ENCODE measurements around the gene FXYD5. TPM values are rescaled to one million over a fixed set of nuclear protein-coding genes. Genes with fewer than 3 reads are reported as not detected.

The FXYD5 gene
- total and polyA plus RNA-seq, 10 of the 15 experiments (the other 5 are each of a cell fraction or from before 2014, with no cell fraction given) = 30.0 to 159 (median 93.9) TPM

DNA sequence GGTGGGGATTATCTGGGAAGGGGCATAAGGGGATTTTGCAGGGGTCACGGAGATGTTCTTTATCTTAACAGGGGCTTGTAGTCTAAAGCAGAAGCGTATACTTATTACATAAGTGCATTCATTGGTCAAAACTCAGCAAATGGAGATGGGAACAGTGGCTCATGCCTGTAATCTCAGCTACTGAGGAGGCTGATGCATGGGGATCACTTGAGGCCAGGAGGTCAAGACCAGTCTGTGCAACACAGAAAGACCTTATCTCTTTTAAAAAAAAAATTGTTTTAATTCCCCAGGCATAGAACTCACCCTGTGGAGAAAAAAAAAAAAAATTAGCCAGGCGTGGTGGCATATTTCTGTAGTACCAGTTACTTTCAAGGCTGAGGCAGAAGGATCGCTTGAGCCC lies 55.1 kb downstream of the FXYD5 start:
- ATAC-seq (no peak), DNase-seq (ENCODE audit: low read depth, low spot score) (no peak), FAIRE-seq (no peak)
- no peaks in the 10 kb centered on the region for H3K36me3 ChIP-seq (ENCODE audit: control insufficient read depth in 2 of 2, insufficient read depth in 2 of 2, low read length in 1 of 2)
- ChIA-PET CTCF (no interaction called here), SMC1A (ENCODE audit: uncharacterized antibody, unreplicated experiment) (no interaction called here), POLR2A (no interaction called here), RAD21 (ENCODE audit: unreplicated experiment) (no interaction called here)
- peaks cover 61% of the 10 kb centered on the region for H3K4me1 ChIP-seq (ENCODE audit: control insufficient read depth, insufficient read depth, low read length)
- H3K9ac ChIP-seq (ENCODE audit: control insufficient read depth, insufficient read depth, low read length) = no peak overlapping the region
- 70% methylated on average over 4 of the region's 4 CpGs for WGBS (ENCODE audit: insufficient coverage, insufficient replicate concordance, low lambda C conversion rate, missing lambda C conversion rate)
- no peak overlapping the region for H3K4me2 ChIP-seq (ENCODE audit: control insufficient read depth, insufficient read depth)
- TF ChIP-seq, protein P1, sequence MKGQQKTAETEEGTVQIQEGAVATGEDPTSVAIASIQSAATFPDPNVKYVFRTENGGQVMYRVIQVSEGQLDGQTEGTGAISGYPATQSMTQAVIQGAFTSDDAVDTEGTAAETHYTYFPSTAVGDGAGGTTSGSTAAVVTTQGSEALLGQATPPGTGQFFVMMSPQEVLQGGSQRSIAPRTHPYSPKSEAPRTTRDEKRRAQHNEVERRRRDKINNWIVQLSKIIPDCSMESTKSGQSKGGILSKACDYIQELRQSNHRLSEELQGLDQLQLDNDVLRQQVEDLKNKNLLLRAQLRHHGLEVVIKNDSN (IDR thresholded peaks at IDR 0.05; ENCODE audit: borderline replicate concordance, extremely low read length, insufficient read depth, low read depth, low read length) = no peak
- H3K27me3 ChIP-seq (replicated peaks in 1 of 2; ENCODE audit: control insufficient read depth in 2 of 2, insufficient read depth in 2 of 2, low read length in 1 of 2) = no peaks in the 10 kb centered on the region
- intact Hi-C loops (cut with micrococcal nuclease; ENCODE audit: unreplicated experiment) = loop anchor here (5.0 kb wide), 1 partner anchor 52 kb away; no protein-coding TSS in a partner anchor
- in situ Hi-C loops (cut with MboI) = no loop called here
- no peaks in the 10 kb centered on the region for H4K20me1 ChIP-seq (ENCODE audit: control insufficient read depth, insufficient read depth)
- H3K9me3 ChIP-seq (replicated peaks; ENCODE audit: control insufficient read depth, insufficient read depth, low read length) = no peaks in the 10 kb centered on the region
- no peaks in the 10 kb centered on the region for H3K79me2 ChIP-seq (ENCODE audit: control insufficient read depth, insufficient read depth, low read length)
- no peak overlapping the region for H2AFZ ChIP-seq (ENCODE audit: control insufficient read depth, low read depth, low read length)
- H3K27ac ChIP-seq (ENCODE audit: control insufficient read depth, insufficient read depth) = no peak overlapping the region
- H3K4me3 ChIP-seq = no peak overlapping the region
- BruUV-seq (replicated peaks) = no TSS peak

DNA sequence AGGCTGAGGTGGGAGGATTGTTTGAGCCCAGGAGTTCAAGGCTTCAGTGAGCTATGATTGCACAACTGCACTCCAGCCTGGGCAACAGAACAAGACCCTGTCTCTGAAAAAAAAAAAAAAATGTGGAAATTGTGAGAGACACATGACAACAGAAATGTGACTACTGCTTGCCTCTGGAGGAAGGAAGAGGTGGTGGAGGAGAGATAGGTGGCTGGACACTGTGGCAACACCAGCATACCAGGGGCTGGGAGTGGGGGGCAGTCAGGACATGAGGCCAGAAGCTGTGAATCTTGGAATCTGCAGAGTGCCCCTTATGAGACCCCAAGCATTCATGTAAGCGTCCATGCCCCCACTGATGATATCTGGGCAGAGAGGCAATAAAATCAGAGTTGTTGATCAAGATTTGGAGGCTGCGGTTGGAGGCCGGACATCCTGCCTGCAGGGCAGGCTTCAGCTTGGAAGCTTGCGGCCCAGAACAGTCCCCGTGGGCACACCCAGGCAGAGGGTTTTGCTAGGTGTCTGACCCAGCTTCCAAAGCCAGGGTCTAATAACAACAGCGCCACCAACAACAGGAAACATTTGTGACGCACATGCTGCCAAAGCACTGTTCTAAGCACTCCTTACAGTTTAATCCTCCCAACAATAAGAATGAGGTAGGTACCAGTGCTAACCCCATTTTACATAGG lies 57.2 kb downstream of the FXYD5 start:
- no peaks in the 10 kb centered on the region for H4K20me1 ChIP-seq (ENCODE audit: control insufficient read depth, insufficient read depth)

More for the DNA sequence above, 57.2 kb downstream of the FXYD5 start:
- no peaks in the 10 kb centered on the region; the same call in 2 of the 3 replicates for H3K9me3 ChIP-seq (replicated peaks; ENCODE audit: control insufficient read depth, insufficient read depth, low read length)
- in situ Hi-C loops (cut with MboI) = no loop called here
- ATAC-seq (no peak), FAIRE-seq (no peak), DNase-seq (ENCODE audit: low read depth, low spot score) (no peak)
- SMC1A ChIA-PET (ENCODE audit: uncharacterized antibody, unreplicated experiment) = interaction anchor here (0.9 to 1.1 kb wide), 2 partner anchors 40 to 50 kb away, joined by 3 to 4 read pairs; no protein-coding TSS in a partner anchor
- CTCF ChIA-PET = interaction anchor here (1.1 to 1.4 kb wide), 3 partner anchors 39 to 70 kb away, joined by 3 to 5 read pairs (median 3); no protein-coding TSS in a partner anchor
- intact Hi-C loops (cut with micrococcal nuclease; ENCODE audit: unreplicated experiment) = no loop called here
- RAD21 ChIA-PET (ENCODE audit: unreplicated experiment) = interaction anchor here (1.4 kb wide), 1 partner anchor 70 kb away, joined by 5 read pairs; no protein-coding TSS in a partner anchor
- peak overlapping the region; percentile 2 for H2AFZ ChIP-seq (ENCODE audit: control insufficient read depth, low read depth, low read length)
- POLR2A ChIA-PET = no interaction called here
- H3K4me3 ChIP-seq = no peak overlapping the region
- no TSS peak for BruUV-seq (replicated peaks)
- TF ChIP-seq ZNF24 (IDR thresholded peaks at IDR 0.05) (no peak), BACH1 (IDR thresholded peaks at IDR 0.05; ENCODE audit: borderline replicate concordance) (no peak), HDAC2 (IDR thresholded peaks at IDR 0.05) (no peak), EED (IDR thresholded peaks at IDR 0.05; ENCODE audit: low read depth) (no peak), RUNX3 (IDR thresholded peaks at IDR 0.05; ENCODE audit: low read length) (peak; percentile 27; the same call in 1 of the 2 replicates), PAX8 (IDR thresholded peaks at IDR 0.05) (no peak), MTA2 (IDR thresholded peaks at IDR 0.05; ENCODE audit: low read depth) (no peak)
- TF ChIP-seq, protein P2, sequence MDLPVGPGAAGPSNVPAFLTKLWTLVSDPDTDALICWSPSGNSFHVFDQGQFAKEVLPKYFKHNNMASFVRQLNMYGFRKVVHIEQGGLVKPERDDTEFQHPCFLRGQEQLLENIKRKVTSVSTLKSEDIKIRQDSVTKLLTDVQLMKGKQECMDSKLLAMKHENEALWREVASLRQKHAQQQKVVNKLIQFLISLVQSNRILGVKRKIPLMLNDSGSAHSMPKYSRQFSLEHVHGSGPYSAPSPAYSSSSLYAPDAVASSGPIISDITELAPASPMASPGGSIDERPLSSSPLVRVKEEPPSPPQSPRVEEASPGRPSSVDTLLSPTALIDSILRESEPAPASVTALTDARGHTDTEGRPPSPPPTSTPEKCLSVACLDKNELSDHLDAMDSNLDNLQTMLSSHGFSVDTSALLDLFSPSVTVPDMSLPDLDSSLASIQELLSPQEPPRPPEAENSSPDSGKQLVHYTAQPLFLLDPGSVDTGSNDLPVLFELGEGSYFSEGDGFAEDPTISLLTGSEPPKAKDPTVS (IDR thresholded peaks at IDR 0.05; ENCODE audit: low read depth, low read length) = no peak
- H3K4me1 ChIP-seq (ENCODE audit: control insufficient read depth, insufficient read depth, low read length) = peaks cover 45% of the 10 kb centered on the region
- WGBS (ENCODE audit: insufficient coverage, insufficient replicate concordance, low lambda C conversion rate, missing lambda C conversion rate) = 49% methylated on average over 7 of the region's 7 CpGs
- no peak overlapping the region for H3K9ac ChIP-seq (ENCODE audit: control insufficient read depth, insufficient read depth, low read length)
- no peaks in the 10 kb centered on the region for H3K36me3 ChIP-seq (ENCODE audit: control insufficient read depth in 2 of 2, insufficient read depth in 2 of 2, low read length in 1 of 2)
- H3K4me2 ChIP-seq (ENCODE audit: control insufficient read depth, insufficient read depth) = no peak overlapping the region
- H3K27me3 ChIP-seq (replicated peaks in 1 of 2; ENCODE audit: control insufficient read depth in 2 of 2, insufficient read depth in 2 of 2, low read length in 1 of 2) = no peaks in the 10 kb centered on the region
- H3K27ac ChIP-seq (ENCODE audit: control insufficient read depth, insufficient read depth) = no peak overlapping the region
- H3K79me2 ChIP-seq (ENCODE audit: control insufficient read depth, insufficient read depth, low read length) = no peaks in the 10 kb centered on the region

All from GM12878 (cell line).